GM12872 (cell line): ENCODE measurements around the gene CBLN3.

Experiments
- CTCF ChIP-seq: IDR thresholded peaks from 3 replicates; pipeline ENCODE4 v1.5.1; 2011; ENCODE audit warnings: low read depth, mild to moderate bottlenecking, low read length, moderate library complexity; ENCODE audit not compliant: insufficient read depth

Gene CBLN3

GRCh38 chr14:24426150-24426911, 3.1 kb downstream of the CBLN3 start:
- TF ChIP-seq CTCF, result no peak

GRCh38 chr14:24425704-24426103, 3.8 kb downstream of the CBLN3 start:
- TF ChIP-seq CTCF, result no peak

- no peak for TF ChIP-seq CTCF
Observed at GRCh38 chr14:24422694-24423601, 6.5 kb downstream of the CBLN3 start.

- TF ChIP-seq CTCF, result no peak
Observed at GRCh38 chr14:24422261-24422660, 7.2 kb downstream of the CBLN3 start.

- TF ChIP-seq CTCF, result no peak
Observed at GRCh38 chr14:24418492-24418873, 11.0 kb downstream of the CBLN3 start.

- TF ChIP-seq CTCF, result no peak
Observed at GRCh38 chr14:24417832-24418491, 11.5 kb downstream of the CBLN3 start.
